HG03135 (cell line): ENCODE measurements around the gene ZNF821.
A peak's percentile ranks its signal among the peaks of the same experiment; 100 is the strongest.
"Not testable (repeated sequence)": the region's sequence is repeated elsewhere in the genome, so short reads cannot be mapped to it uniquely, and the experiment has no call there.

Source experiments
- ATAC-seq: cut with Tn5 transposase; IDR thresholded peaks from one replicate; pipeline ENCODE4 v1.9.1; 2021; ENCODE audit warnings: mild to moderate bottlenecking, moderate library complexity; ENCODE audit not compliant: unreplicated experiment

The ZNF821 gene

GRCh38 chr16:71903608-71904007 is 19.6 kb upstream of the ZNF821 start:
- no peak for ATAC-seq

GRCh38 chr16:71902656-71903365 is 18.8 kb upstream of the ZNF821 start:
- no peak for ATAC-seq

- no peak for ATAC-seq
Observed at GRCh38 chr16:71899171-71899570, 15.2 kb upstream of the ZNF821 start.

GRCh38 chr16:71896764-71897368 is 12.9 kb upstream of the ZNF821 start:
- ATAC-seq = no peak

GRCh38 chr16:71895679-71896365 is 11.8 kb upstream of the ZNF821 start:
- peak; percentile 30 for ATAC-seq

GRCh38 chr16:71894921-71895678 is 11.1 kb upstream of the ZNF821 start, which contains the start of gene IST1:
Gene IST1, plus strand, starts transcription at chr16:71895531. Its CDS starts 20,110 bp downstream, at chr16:71915641.
- ATAC-seq = peak; percentile 78

- peak; percentile 22 for ATAC-seq
Observed at GRCh38 chr16:71894229-71894920, 10.4 kb upstream of the ZNF821 start.

GRCh38 chr16:71893888-71894228 is 9.9 kb upstream of the ZNF821 start:
- no peak for ATAC-seq

GRCh38 chr16:71889147-71889546 is 5.2 kb upstream of the ZNF821 start:
- no peak for ATAC-seq

GRCh38 chr16:71885261-71885650 is 1.3 kb upstream of the ZNF821 start:
- ATAC-seq = no peak

GRCh38 chr16:71883168-71883848 is 674 bp downstream of the ZNF821 start:
- ATAC-seq = peak; percentile 48

- ATAC-seq = peak; percentile 45
Observed at GRCh38 chr16:71882505-71883167, 1.3 kb downstream of the ZNF821 start.

- no peak for ATAC-seq
Observed at GRCh38 chr16:71880176-71880575, 3.8 kb downstream of the ZNF821 start.

- ATAC-seq = no peak
Observed at GRCh38 chr16:71878911-71879310, 5.1 kb downstream of the ZNF821 start.

GRCh38 chr16:71873199-71873598 is 10.8 kb downstream of the ZNF821 start:
- no peak for ATAC-seq

GRCh38 chr16:71870818-71871217 is 13.2 kb downstream of the ZNF821 start:
- no peak for ATAC-seq

GRCh38 chr16:71869089-71869488 is 14.9 kb downstream of the ZNF821 start:
- ATAC-seq = no peak

GRCh38 chr16:71867939-71868338 is 16.0 kb downstream of the ZNF821 start:
- ATAC-seq = no peak

- not testable (repeated sequence) for ATAC-seq
Observed at GRCh38 chr16:71867175-71867574, 16.8 kb downstream of the ZNF821 start.
